Progenitor cell of endocrine pancreas (in vitro differentiated cells): Measurements from ENCODE around the gene JUN. TPM values are rescaled to one million over a fixed set of nuclear protein-coding genes. Genes with fewer than 3 reads are reported as not detected.
A peak's percentile ranks its signal among the peaks of the same experiment; 100 is the strongest.

Experiments
- DNase-seq: peaks from one replicate; pipeline ENCODE4 v3.0.0; 2021; ENCODE audit warnings: low spot score; ENCODE audit not compliant: unreplicated experiment
- H3K27ac Mint-ChIP-seq: 2 replicates; pipeline ENCODE4 v1.8.0; 2021; ENCODE audit warnings: mild to moderate bottlenecking, moderate library complexity, mixed read lengths
- H3K27me3 Mint-ChIP-seq: 2 replicates; pipeline ENCODE4 v1.8.0; 2021; ENCODE audit warnings: mixed read lengths
- H3K36me3 Mint-ChIP-seq: 2 replicates; pipeline ENCODE4 v1.8.0; 2022; ENCODE audit warnings: mixed read lengths; ENCODE audit not compliant: insufficient read depth
- H3K4me1 Mint-ChIP-seq: 2 replicates; pipeline ENCODE4 v1.8.0; 2021; ENCODE audit warnings: low read depth, mixed read lengths
- H3K4me3 Mint-ChIP-seq: 2 replicates; pipeline ENCODE4 v1.8.0; 2021; ENCODE audit warnings: low read depth, mild to moderate bottlenecking, moderate library complexity, mixed read lengths
- H3K9me3 Mint-ChIP-seq: 2 replicates; pipeline ENCODE4 v1.8.0; 2021; ENCODE audit warnings: low read depth, mixed read lengths
- CTCF ChIP-seq: fragments of 200-600 bp; sonication (generic); IDR thresholded peaks from one replicate; pipeline ENCODE4 v1.5.0; 2021; ENCODE audit warnings: antibody characterized with exemption, mild to moderate bottlenecking; ENCODE audit not compliant: unreplicated experiment
- total RNA-seq: library from RNA; stranded (reverse); gene quantifications from 2 replicates; pipeline ENCODE4 v1.2.1, GENCODE V29; 2021

Gene JUN
- total RNA-seq, 1 donor from 2014 or later = 107 TPM

GRCh38 chr1:58789322-58789856, 5.5 kb upstream of the JUN start:
- DNase-seq = no peak
- peaks cover 4% of the 10 kb centered on the region for H3K9me3 Mint-ChIP-seq
- H3K27ac Mint-ChIP-seq = no peak overlapping the region
- no peaks in the 10 kb centered on the region for H3K36me3 Mint-ChIP-seq
- H3K27me3 Mint-ChIP-seq = peaks cover 5% of the 10 kb centered on the region
- TF ChIP-seq CTCF = no peak
- no peaks in the 10 kb centered on the region for H3K4me1 Mint-ChIP-seq
- H3K4me3 Mint-ChIP-seq = no peak overlapping the region

DNA sequence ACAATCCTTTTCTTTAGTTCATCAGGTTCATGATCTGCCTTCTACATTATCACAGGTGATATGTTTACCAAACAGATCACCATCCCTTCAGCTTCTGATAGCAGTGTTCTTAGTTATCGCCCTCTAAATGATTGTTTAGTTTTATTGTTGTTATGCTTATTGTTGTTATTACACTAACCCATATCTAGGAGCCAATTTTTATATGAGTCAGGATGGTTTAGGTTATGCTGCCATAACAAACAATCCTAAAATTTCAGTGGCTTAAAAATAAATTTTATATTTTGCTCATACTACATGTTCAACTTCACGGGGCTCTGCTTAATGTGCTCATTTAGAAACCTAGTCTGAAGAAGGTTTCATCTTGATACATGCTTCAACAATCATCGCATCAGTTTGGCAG, 4.4 kb upstream of the JUN start:
- Mint-ChIP-seq H3K9me3 (peaks cover 4% of the 10 kb centered on the region), H3K27me3 (no peaks in the 10 kb centered on the region), H3K36me3 (peaks cover 1% of the 10 kb centered on the region), H3K4me3 (no peak overlapping the region), H3K27ac (no peak overlapping the region), H3K4me1 (no peaks in the 10 kb centered on the region)
- no peak for TF ChIP-seq CTCF
- DNase-seq = no peak

GRCh38 chr1:58786927-58787245, 3.0 kb upstream of the JUN start:
- Mint-ChIP-seq H3K9me3 (peaks cover 4% of the 10 kb centered on the region), H3K4me1 (peaks cover 3% of the 10 kb centered on the region), H3K27ac (no peak overlapping the region), H3K36me3 (peaks cover 9% of the 10 kb centered on the region), H3K4me3 (no peak overlapping the region), H3K27me3 (no peaks in the 10 kb centered on the region)
- no peak for TF ChIP-seq CTCF
- DNase-seq = no peak

- Mint-ChIP-seq H3K4me1 (peaks cover 6% of the 10 kb centered on the region), H3K36me3 (peaks cover 13% of the 10 kb centered on the region), H3K9me3 (peaks cover 4% of the 10 kb centered on the region), H3K27me3 (no peaks in the 10 kb centered on the region), H3K4me3 (no peak overlapping the region), H3K27ac (no peak overlapping the region)
- no peak for TF ChIP-seq CTCF
- no peak for DNase-seq
These were observed 2.5 kb upstream of the JUN start for GRCh38 chr1:58786184-58786926.

GRCh38 chr1:58785442-58786058, 1.7 kb upstream of the JUN start:
- peak; percentile 5 for TF ChIP-seq CTCF
- Mint-ChIP-seq H3K36me3 (peaks cover 15% of the 10 kb centered on the region), H3K4me1 (peaks cover 11% of the 10 kb centered on the region), H3K27me3 (no peaks in the 10 kb centered on the region), H3K4me3 (peak overlapping the region; percentile 98), H3K9me3 (peaks cover 4% of the 10 kb centered on the region), H3K27ac (peak overlapping the region; percentile 100)
- peak; percentile 29 for DNase-seq
